Testis (tissue), 3 donors: ENCODE data around the gene PNMA8C. TPM values are rescaled to one million over a fixed set of nuclear protein-coding genes. Genes with fewer than 3 reads are reported as not detected.
A peak's percentile ranks its signal among the peaks of the same experiment; 100 is the strongest.
"Not testable (repeated sequence)": the region's sequence is repeated elsewhere in the genome, so short reads cannot be mapped to it uniquely, and the experiment has no call there.

Experiments
- DNase-seq: peaks from one replicate; pipeline ENCODE4 v3.0.0-alpha.2; 2019
- H3K27ac ChIP-seq, 2 donors: fragments of 200-600 bp; sonication (generic); one replicate each; pipeline ENCODE4 v1.5.1; 2019
- H3K27me3 ChIP-seq: fragments of 200-600 bp; sonication (generic); one replicate; pipeline ENCODE4 v1.5.1; 2019
- H3K36me3 ChIP-seq: fragments of 200-600 bp; sonication (generic); one replicate; pipeline ENCODE4 v1.5.1; 2017; ENCODE audit warnings: low read depth; ENCODE audit errors: missing control alignments
- H3K4me1 ChIP-seq: fragments of 200-600 bp; sonication (generic); one replicate; pipeline ENCODE4 v1.5.1; 2019
- H3K4me3 ChIP-seq, 2 donors: fragments of 200-600 bp; sonication (generic); one replicate each; pipeline ENCODE4 v1.5.1; 2017 to 2019
- H3K9me3 ChIP-seq: fragments of 200-600 bp; sonication (generic); one replicate; pipeline ENCODE4 v1.5.1; 2017
- CTCF ChIP-seq, 3 experiments: fragments of 450-650 bp in 2 of 3; fragments of 200-600 bp in 1 of 3; sonication (generic) in 1 of 3; IDR thresholded peaks; one replicate each; pipeline ENCODE4 v1.5.1; 2016 to 2019; ENCODE audit warnings: antibody characterized with exemption in 3 of 3, mild to moderate bottlenecking in 2 of 3, moderate library complexity in 1 of 3
- POLR2A ChIP-seq: fragments of 450-650 bp; IDR thresholded peaks from one replicate; pipeline ENCODE4 v1.6.1; 2017; ENCODE audit warnings: antibody characterized with exemption, mild to moderate bottlenecking, moderate library complexity
- WGBS, 2 donors: methylation state at CpG; one replicate each; pipeline ENCODE4 v1.1.5; 2018; 5-methylcytosine and 5-hydroxymethylcytosine counted together
- intact Hi-C: fragments of 100-400 bp; cut with DNase I; formaldehyde crosslinking; loops from one replicate; pipeline ENCODE4 v1.15.1; 2023; ENCODE audit warnings: low total_unique reads
- polyA plus RNA-seq: library from polyadenylated mRNA; stranded (reverse); fragments of 350-450 nt; fragmentation: Illumina TruSeq; extraction: RNeasy Lipid Tissue Mini Kit (QIAGEN cat#74804); gene quantifications from one replicate; pipeline ENCODE4 v1.2.3, GENCODE V29; 2014; ENCODE audit warnings: low read depth, low replicate concordance; ENCODE audit not compliant: insufficient read depth
- total RNA-seq, 2 donors: library from RNA; depleted of rRNA; stranded (reverse); fragments of >200 nt; gene quantifications; one replicate each; pipeline ENCODE4 v1.2.3, GENCODE V29; 2016

Gene PNMA8C
- total and polyA plus RNA-seq, 3 donors from 2014 or later: 1.2 to 1.9 (median 1.4) TPM

DNA sequence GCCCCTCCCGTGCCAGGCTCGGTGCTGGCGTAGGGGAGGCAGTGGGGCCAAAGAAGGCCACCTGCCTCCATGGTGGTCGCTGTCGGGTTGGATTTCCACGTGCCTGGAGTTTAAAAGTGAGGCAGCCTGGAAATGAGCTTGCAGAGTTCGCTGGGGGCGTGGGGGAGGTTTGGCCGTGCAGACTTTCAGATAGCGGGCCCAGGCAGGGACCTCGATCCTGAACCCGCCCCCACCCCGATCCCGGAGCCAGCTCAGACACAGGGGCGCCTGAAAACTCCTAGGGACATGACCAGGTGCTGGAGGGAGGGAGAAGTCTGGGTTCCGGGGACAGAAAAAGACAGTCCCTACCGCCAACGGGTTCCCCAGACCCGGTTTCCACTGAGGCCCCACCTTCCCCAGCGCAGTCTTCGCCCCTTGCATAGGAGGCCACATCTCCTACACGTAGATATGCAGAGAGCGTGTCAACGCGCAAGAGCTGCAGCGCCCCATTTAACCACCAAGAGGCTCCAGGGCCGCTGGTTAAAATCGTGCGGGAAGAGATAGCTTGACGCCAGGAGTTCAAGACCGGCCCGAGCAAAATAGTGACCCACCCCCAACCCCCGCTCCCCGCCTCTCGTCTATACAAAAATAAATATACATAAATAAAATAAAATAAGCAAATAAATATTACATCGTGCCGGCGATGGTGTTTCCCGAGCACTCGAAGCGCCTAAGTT lies 23.8 kb downstream of the PNMA8C start:
- H3K4me1 ChIP-seq: peaks cover 35% of the 10 kb centered on the region
- H3K36me3 ChIP-seq: no peaks in the 10 kb centered on the region
- H3K27ac ChIP-seq: peak overlapping the region; percentile 71 to 87
- WGBS, 2 donors: 4 to 8% methylated on average over 39 to 41 of the region's 41 CpGs
- TF ChIP-seq CTCF (IDR thresholded peaks at IDR 0.05): peak in 1 of 3 experiments; percentile 16
- TF ChIP-seq POLR2A: no peak
- peak; percentile 72 for DNase-seq
- H3K9me3 ChIP-seq: no peaks in the 10 kb centered on the region
- H3K4me3 ChIP-seq: peak overlapping the region; percentile 51 to 56
- H3K27me3 ChIP-seq: no peaks in the 10 kb centered on the region
- intact Hi-C loops: loop anchor here (5.0 kb wide), 1 partner anchor 82 kb away; no protein-coding TSS in a partner anchor

DNA sequence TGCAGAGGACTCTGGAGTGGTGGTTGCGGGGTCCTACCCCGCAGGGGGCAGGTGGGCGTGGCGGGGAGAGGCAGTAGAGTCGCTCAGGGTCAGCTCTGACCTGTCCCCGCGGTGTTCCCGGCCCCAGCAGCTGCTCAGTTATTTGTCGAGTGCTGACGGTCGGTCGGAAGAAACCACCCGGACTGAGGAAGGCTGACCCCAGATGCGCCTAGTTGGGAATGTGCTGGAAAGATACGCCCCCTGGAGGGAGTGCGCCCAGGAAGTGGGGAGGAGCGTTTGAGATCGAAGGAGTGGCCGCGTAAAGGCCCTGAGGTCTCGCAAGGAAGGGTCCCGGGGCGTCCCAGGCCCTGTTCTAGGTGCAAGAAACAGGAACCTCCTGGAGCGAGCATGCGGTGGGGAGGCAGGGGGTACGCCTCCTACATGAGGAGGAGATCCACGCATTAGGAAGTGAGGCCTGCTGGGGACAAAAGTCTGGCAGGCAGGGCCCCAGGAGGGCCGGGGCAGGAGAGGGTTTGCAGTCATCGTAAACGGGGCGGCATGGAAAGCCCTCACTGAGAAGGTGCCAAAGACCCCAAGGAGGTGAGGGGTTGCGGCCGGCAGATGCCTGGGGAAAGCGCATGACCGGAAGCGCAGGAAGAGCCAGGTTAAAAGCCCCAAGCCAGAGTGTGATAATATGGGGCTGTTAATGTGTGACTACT lies 24.5 kb downstream of the PNMA8C start:
- TF ChIP-seq POLR2A (no peak), CTCF (IDR thresholded peaks at IDR 0.05) (peak; percentile 12 to 32 (median 24))
- Histone ChIP-seq H3K27ac (peak overlapping the region; percentile 71 to 87), H3K4me1 (peaks cover 32% of the 10 kb centered on the region), H3K4me3 (peak overlapping the region; percentile 51 to 56), H3K9me3 (no peaks in the 10 kb centered on the region), H3K36me3 (no peaks in the 10 kb centered on the region), H3K27me3 (no peaks in the 10 kb centered on the region)
- intact Hi-C loops: loop anchor here (5.0 kb wide), 1 partner anchor 83 kb away; no protein-coding TSS in a partner anchor
- WGBS, 2 donors: 0 to 1% methylated on average over 31 to 36 of the region's 36 CpGs
- peak; percentile 87 for DNase-seq

DNA sequence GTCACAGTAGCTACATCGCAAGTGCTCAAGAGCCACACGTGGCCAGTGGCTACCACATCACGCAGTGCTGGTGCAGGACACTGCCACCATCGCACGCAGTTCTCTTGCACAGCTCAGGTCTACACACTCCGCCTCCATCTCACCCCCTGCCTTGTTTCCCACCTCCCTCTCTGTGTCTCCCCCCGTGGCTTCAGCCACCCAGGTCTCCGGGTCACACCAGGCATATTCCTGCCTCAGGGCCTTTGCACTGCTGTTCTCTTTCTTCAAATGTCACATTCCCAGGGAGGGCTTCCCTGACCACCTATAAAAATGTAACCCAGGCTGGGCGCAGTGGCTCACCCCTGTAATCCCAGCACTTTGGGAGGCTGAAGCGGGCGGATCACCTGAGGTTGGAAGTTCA lies 26.0 kb downstream of the PNMA8C start:
- WGBS, 2 donors: 64 to 74% methylated on average over 11 of the region's 11 CpGs
- intact Hi-C loops: loop anchor here (5.0 kb wide), 1 partner anchor 85 kb away; no protein-coding TSS in a partner anchor
- TF ChIP-seq CTCF (IDR thresholded peaks at IDR 0.05) (no peak), POLR2A (no peak)
- H3K9me3 ChIP-seq: no peaks in the 10 kb centered on the region
- H3K4me1 ChIP-seq: peaks cover 20% of the 10 kb centered on the region
- DNase-seq: no peak
- no peaks in the 10 kb centered on the region for H3K27me3 ChIP-seq
- H3K4me3 ChIP-seq: peak overlapping the region in 1 of 2 donors; percentile 12
- no peaks in the 10 kb centered on the region for H3K36me3 ChIP-seq
- no peak overlapping the region for H3K27ac ChIP-seq

DNA sequence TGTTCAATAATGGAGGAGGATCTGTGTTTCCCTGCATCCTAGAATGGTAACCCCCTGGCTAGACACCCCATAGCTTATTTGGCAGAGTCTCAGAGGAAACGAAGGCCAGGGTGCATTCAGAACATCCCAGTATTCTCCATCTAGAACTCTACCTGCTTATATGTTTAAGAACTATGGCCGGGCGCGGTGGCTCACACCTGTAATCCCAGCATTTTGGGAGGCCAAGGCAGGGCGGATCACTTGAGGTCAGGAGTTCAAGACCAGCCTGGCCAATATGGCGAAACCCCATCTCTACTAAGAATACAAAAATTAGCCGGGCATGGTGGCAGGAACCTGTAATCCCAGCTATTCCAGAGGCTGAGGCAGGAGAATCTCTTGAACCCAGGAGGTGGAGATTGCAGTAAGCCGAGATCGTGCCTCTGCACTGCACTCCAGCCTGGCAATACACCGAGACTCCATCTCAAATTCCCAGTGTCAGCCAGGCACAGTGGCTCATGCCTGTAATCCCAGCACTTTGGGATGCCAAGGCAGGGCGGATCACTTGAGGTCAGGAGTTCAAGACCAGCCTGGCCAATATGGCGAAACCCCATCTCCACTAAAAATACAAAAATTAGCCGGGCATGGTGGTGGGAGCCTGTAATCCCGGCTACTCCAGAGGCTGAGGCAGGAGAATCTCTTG lies 30.8 kb downstream of the PNMA8C start:
- H3K27ac ChIP-seq, H3K36me3 ChIP-seq, H3K9me3 ChIP-seq, H3K27me3 ChIP-seq, H3K4me1 ChIP-seq, H3K4me3 ChIP-seq, DNase-seq, intact Hi-C loops: not testable (repeated sequence)
- WGBS, 2 donors: 91 to 93% methylated on average over 13 to 14 of the region's 14 CpGs

DNA sequence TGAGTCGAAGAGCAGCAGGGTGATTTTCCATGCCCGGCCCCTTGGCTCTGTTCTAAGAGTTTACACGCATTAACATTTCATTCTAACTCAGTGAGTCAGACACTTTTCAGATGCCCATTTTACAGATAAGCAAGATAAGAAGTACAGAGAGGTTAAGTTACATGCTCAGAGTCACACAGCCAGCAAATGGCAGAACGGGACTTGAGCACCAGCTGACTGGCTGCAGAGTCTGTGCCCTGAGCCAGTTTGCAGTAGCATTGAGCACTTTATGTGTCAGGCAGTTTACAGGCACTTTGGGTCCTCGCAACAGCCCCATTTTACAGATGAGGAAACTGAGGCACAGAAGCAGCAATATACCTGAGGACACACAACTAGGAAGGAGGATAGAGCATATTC lies 34.3 kb downstream of the PNMA8C start:
- Histone ChIP-seq H3K36me3 (no peaks in the 10 kb centered on the region), H3K4me3 (no peak overlapping the region), H3K27ac (no peak overlapping the region), H3K27me3 (no peaks in the 10 kb centered on the region), H3K4me1 (peaks cover 16% of the 10 kb centered on the region), H3K9me3 (no peaks in the 10 kb centered on the region)
- no peak for TF ChIP-seq POLR2A
- TF ChIP-seq CTCF (IDR thresholded peaks at IDR 0.05): no peak
- intact Hi-C loops: no loop called here
- no peak for DNase-seq
- WGBS, 2 donors: 90 to 100% methylated on average over 5 of the region's 5 CpGs
